ENCODE measurements around the gene CBLN3.

DNA sequence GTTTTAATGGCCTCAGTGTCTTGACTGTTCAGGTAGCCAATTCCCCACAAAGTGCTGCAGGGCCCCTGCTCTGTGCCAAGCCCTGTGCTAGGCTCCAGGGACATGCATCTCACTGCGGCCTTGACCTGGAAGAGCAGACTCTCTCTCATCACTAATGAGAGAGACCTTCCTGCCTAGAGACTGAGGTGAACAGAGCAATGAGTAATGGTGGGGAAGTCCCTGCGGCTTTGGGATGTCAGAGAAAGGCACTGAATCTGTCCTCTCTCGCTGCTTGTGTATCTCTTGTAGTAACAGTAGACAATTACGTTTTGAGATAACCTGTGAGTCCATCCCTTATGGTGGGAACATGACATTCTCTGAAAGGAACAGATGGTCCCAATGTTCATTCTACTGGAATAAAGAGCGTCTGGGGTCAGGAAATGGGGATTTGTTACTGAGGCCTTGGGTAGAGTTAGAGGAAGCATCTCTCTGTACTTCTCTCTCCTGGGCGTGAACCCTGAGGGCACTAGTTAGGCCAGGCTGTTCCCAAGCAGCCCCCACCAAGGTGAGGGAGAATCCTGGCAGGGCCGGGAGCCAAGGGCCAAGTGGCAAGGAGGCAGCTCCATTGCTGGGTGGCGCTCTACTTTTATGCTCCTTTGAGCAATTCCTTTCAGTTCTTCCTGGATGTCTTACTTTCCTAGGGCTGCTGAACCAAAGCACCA, 48.0 kb downstream of the CBLN3 start:
- TF ChIP-seq, protein P1, sequence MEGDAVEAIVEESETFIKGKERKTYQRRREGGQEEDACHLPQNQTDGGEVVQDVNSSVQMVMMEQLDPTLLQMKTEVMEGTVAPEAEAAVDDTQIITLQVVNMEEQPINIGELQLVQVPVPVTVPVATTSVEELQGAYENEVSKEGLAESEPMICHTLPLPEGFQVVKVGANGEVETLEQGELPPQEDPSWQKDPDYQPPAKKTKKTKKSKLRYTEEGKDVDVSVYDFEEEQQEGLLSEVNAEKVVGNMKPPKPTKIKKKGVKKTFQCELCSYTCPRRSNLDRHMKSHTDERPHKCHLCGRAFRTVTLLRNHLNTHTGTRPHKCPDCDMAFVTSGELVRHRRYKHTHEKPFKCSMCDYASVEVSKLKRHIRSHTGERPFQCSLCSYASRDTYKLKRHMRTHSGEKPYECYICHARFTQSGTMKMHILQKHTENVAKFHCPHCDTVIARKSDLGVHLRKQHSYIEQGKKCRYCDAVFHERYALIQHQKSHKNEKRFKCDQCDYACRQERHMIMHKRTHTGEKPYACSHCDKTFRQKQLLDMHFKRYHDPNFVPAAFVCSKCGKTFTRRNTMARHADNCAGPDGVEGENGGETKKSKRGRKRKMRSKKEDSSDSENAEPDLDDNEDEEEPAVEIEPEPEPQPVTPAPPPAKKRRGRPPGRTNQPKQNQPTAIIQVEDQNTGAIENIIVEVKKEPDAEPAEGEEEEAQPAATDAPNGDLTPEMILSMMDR (IDR thresholded peaks at IDR 0.05) = no peak
- no peak for TF ChIP-seq POLR2AphosphoS5 (IDR thresholded peaks at IDR 0.05; ENCODE audit: low read depth, low read length)
- TF ChIP-seq, protein P2, sequence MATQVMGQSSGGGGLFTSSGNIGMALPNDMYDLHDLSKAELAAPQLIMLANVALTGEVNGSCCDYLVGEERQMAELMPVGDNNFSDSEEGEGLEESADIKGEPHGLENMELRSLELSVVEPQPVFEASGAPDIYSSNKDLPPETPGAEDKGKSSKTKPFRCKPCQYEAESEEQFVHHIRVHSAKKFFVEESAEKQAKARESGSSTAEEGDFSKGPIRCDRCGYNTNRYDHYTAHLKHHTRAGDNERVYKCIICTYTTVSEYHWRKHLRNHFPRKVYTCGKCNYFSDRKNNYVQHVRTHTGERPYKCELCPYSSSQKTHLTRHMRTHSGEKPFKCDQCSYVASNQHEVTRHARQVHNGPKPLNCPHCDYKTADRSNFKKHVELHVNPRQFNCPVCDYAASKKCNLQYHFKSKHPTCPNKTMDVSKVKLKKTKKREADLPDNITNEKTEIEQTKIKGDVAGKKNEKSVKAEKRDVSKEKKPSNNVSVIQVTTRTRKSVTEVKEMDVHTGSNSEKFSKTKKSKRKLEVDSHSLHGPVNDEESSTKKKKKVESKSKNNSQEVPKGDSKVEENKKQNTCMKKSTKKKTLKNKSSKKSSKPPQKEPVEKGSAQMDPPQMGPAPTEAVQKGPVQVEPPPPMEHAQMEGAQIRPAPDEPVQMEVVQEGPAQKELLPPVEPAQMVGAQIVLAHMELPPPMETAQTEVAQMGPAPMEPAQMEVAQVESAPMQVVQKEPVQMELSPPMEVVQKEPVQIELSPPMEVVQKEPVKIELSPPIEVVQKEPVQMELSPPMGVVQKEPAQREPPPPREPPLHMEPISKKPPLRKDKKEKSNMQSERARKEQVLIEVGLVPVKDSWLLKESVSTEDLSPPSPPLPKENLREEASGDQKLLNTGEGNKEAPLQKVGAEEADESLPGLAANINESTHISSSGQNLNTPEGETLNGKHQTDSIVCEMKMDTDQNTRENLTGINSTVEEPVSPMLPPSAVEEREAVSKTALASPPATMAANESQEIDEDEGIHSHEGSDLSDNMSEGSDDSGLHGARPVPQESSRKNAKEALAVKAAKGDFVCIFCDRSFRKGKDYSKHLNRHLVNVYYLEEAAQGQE (IDR thresholded peaks at IDR 0.05; ENCODE audit: insufficient read depth in 1 of 2, low read depth in 2 of 2, low read length in 1 of 2) = no peak

Data from Panc1 (cell line).